Measurements from ENCODE around the gene RP9. TPM values are rescaled to one million over a fixed set of nuclear protein-coding genes. Genes with fewer than 3 reads are reported as not detected.

RP9 gene
- total and polyA plus RNA-seq, 4 donors: 7.8 to 13.4 (median 11.2) TPM

DNA sequence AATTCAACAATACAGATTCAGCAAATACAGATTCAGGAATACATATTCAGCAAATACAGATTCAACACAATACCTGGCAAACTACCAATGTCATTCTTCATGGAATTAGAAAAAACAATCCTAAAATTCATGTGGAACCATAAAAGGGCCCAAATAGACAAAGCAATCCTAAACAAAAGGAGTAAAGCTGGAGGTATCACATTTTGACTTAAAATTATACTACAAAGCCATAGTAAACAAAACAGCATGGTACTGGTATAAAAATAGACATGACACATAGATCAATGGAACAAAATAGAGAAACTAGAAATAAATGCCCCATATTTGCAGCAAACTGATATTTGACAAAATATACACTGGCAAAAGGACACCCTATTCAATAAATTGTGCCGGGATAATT is 43.2 kb downstream of the RP9 start:
- no peak overlapping the region for H3K27ac ChIP-seq (ENCODE audit: low read depth in 1 of 2, low read length in 1 of 2)
- ATAC-seq (ENCODE audit: insufficient read depth, low FRiP score): no peak
- H3K9me3 ChIP-seq (ENCODE audit: control insufficient read depth in 4 of 4, insufficient read depth in 3 of 4, low read length in 3 of 4): peaks cover 0 to 16% (median 3%) of the 10 kb centered on the region in 4 donors
- H3K27me3 ChIP-seq (ENCODE audit: control insufficient read depth in 3 of 3, insufficient read depth in 3 of 3, low read length in 2 of 3): no peaks in the 10 kb centered on the region
- TF ChIP-seq, protein P1, sequence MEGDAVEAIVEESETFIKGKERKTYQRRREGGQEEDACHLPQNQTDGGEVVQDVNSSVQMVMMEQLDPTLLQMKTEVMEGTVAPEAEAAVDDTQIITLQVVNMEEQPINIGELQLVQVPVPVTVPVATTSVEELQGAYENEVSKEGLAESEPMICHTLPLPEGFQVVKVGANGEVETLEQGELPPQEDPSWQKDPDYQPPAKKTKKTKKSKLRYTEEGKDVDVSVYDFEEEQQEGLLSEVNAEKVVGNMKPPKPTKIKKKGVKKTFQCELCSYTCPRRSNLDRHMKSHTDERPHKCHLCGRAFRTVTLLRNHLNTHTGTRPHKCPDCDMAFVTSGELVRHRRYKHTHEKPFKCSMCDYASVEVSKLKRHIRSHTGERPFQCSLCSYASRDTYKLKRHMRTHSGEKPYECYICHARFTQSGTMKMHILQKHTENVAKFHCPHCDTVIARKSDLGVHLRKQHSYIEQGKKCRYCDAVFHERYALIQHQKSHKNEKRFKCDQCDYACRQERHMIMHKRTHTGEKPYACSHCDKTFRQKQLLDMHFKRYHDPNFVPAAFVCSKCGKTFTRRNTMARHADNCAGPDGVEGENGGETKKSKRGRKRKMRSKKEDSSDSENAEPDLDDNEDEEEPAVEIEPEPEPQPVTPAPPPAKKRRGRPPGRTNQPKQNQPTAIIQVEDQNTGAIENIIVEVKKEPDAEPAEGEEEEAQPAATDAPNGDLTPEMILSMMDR (IDR thresholded peaks at IDR 0.05; ENCODE audit: control extremely low read depth, extremely low read depth): no peak
- no peak overlapping the region for H3K9ac ChIP-seq (ENCODE audit: insufficient read depth in 1 of 2, low read length in 2 of 2)
- H3K4me1 ChIP-seq (ENCODE audit: control insufficient read depth in 5 of 5, insufficient read depth in 5 of 5, low read length in 5 of 5): peaks cover 0 to 15% (median 5%) of the 10 kb centered on the region in 5 donors
- WGBS, 2 donors: 100% methylated on average over 1 of the region's 1 CpG
- no peak for DNase-seq
- H3K4me3 ChIP-seq: no peak overlapping the region
- H3K36me3 ChIP-seq (ENCODE audit: control insufficient read depth in 4 of 4, insufficient read depth in 4 of 4, low read length in 4 of 4): no peaks in the 10 kb centered on the region

DNA sequence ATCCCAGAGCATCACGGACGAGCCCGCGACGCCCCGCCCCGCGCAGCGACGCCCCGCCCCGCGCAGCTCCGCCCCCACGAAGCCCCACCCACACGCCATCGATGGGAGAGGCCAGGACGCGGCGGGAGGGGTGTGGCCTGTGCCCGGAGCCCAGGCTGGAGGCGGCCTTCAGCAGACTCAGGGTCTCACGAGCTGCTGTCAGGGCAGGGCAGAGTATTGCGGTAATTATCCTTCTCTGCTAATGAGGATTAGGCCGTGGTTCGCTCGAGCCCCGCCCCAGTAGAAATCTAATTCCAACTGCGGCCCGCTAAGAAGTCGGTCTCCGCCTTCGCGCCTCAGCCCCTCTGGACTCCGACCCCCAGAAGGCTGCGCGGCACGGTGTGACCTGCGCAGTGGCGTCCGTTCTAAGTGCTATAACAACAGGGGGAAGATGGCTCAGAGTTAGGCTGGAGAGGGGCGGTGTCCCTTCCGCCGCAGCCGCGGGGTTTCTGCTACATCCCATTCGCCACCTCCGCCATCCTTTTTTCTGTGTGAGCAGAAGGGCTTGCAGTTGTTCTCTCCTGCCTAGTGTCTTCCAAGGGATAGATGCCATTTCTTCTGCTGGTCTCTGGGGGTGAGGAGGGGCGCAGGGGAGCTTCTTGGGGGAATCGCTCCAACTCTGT is 46.3 kb downstream of the RP9 start:
- H3K4me1 ChIP-seq (ENCODE audit: control insufficient read depth in 5 of 5, insufficient read depth in 5 of 5, low read length in 5 of 5): peaks cover 0 to 20% (median 8%) of the 10 kb centered on the region in 5 donors
- peaks cover 0 to 7% (median 0%) of the 10 kb centered on the region in 4 donors for H3K9me3 ChIP-seq (ENCODE audit: control insufficient read depth in 4 of 4, insufficient read depth in 3 of 4, low read length in 3 of 4)
- no peaks in the 10 kb centered on the region for H3K36me3 ChIP-seq (ENCODE audit: control insufficient read depth in 4 of 4, insufficient read depth in 4 of 4, low read length in 4 of 4)
- no peaks in the 10 kb centered on the region for H3K27me3 ChIP-seq (ENCODE audit: control insufficient read depth in 3 of 3, insufficient read depth in 3 of 3, low read length in 2 of 3)
- 0 to 1% methylated on average over 50 of the region's 50 CpGs for WGBS, 2 donors
- H3K27ac ChIP-seq (ENCODE audit: low read depth in 1 of 2, low read length in 1 of 2): peak overlapping the region; percentile 92 to 97
- peak overlapping the region; percentile 97 for H3K4me3 ChIP-seq
- peak; percentile 100 for ATAC-seq (ENCODE audit: insufficient read depth, low FRiP score)
- TF ChIP-seq, protein P1 (IDR thresholded peaks at IDR 0.05; ENCODE audit: control extremely low read depth, extremely low read depth): no peak
- peak; percentile 97 to 98 (median 98) for DNase-seq
- H3K9ac ChIP-seq (ENCODE audit: insufficient read depth in 1 of 2, low read length in 2 of 2): peak overlapping the region; percentile 64 to 93

DNA sequence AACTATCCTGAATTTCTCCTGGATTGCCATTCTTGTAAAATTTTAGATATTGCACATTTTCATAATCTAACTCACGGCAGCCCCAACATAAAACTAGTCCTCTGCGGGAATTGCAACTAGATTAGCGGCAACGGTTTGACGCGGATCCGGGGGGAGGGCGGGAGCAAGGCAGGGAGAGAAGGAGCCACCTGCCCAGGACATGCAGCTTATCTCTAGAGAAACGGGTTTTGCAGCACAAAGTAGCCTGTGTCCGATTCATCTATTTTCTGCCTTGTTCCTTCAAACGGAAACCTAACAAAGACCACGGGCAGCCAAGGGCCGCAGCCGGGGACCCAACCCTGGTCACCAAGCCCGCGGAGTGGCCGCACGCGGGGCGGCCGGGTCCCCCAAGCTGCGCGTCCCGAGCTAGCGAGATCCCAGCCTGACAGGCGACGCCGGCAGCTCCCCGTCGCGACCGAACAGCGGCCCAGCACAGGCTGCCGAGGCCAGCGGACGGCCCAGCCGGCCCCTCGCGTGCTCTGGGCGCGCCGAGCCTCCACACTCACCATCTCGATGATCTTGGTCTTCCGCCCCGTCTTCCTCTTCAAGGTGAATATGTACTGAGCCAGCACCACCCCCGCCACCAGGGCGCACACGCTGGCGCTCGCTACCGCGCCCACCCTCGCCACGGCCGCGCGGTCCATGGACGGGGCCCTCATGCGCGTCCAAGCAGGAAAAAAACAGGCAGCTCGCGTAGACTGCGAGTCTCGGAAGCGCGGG is 47.0 kb downstream of the RP9 start, which contains the start of gene NT5C3A:
Gene NT5C3A (minus strand): TSS at position 754 of the 759 bp plus-strand sequence. CDS start 71 bp downstream, at position 683.
- peak within 1 kb of the TSS; percentile 97 for H3K4me3 ChIP-seq
- peaks cover 0 to 7% (median 0%) of the 10 kb centered on the region in 4 donors for H3K9me3 ChIP-seq (ENCODE audit: control insufficient read depth in 4 of 4, insufficient read depth in 3 of 4, low read length in 3 of 4)
- H3K36me3 ChIP-seq (ENCODE audit: control insufficient read depth in 4 of 4, insufficient read depth in 4 of 4, low read length in 4 of 4): no peaks in the 10 kb centered on the region
- peak within 1 kb of the TSS; percentile 92 to 97 for H3K27ac ChIP-seq (ENCODE audit: low read depth in 1 of 2, low read length in 1 of 2)
- ATAC-seq (ENCODE audit: insufficient read depth, low FRiP score) (peak; percentile 22), DNase-seq (peak in 2 of 3 donors; percentile 40 to 59)
- peak within 1 kb of the TSS; percentile 64 to 93 for H3K9ac ChIP-seq (ENCODE audit: insufficient read depth in 1 of 2, low read length in 2 of 2)
- peaks cover 0 to 20% (median 8%) of the 10 kb centered on the region in 5 donors for H3K4me1 ChIP-seq (ENCODE audit: control insufficient read depth in 5 of 5, insufficient read depth in 5 of 5, low read length in 5 of 5)
- TF ChIP-seq, protein P1 (IDR thresholded peaks at IDR 0.05; ENCODE audit: control extremely low read depth, extremely low read depth): no peak
- 0 to 1% methylated on average over 65 to 66 of the region's 66 CpGs for WGBS, 2 donors
- no peaks in the 10 kb centered on the region for H3K27me3 ChIP-seq (ENCODE audit: control insufficient read depth in 3 of 3, insufficient read depth in 3 of 3, low read length in 2 of 3)

Data from lung (tissue), 12 donors.